ENCODE measurements around the gene LAMTOR5.
"Not testable (repeated sequence)": the region's sequence is repeated elsewhere in the genome, so short reads cannot be mapped to it uniquely, and the experiment has no call there.

Gene LAMTOR5

GRCh38 chr1:110412576-110412975, 5.1 kb upstream of the LAMTOR5 start:
- TF ChIP-seq, protein P1, sequence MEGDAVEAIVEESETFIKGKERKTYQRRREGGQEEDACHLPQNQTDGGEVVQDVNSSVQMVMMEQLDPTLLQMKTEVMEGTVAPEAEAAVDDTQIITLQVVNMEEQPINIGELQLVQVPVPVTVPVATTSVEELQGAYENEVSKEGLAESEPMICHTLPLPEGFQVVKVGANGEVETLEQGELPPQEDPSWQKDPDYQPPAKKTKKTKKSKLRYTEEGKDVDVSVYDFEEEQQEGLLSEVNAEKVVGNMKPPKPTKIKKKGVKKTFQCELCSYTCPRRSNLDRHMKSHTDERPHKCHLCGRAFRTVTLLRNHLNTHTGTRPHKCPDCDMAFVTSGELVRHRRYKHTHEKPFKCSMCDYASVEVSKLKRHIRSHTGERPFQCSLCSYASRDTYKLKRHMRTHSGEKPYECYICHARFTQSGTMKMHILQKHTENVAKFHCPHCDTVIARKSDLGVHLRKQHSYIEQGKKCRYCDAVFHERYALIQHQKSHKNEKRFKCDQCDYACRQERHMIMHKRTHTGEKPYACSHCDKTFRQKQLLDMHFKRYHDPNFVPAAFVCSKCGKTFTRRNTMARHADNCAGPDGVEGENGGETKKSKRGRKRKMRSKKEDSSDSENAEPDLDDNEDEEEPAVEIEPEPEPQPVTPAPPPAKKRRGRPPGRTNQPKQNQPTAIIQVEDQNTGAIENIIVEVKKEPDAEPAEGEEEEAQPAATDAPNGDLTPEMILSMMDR (IDR thresholded peaks at IDR 0.05; ENCODE audit: extremely low read depth, missing control alignments) = peak; percentile 79
- peak; percentile 64 for DNase-seq (ENCODE audit: low spot score)

DNA sequence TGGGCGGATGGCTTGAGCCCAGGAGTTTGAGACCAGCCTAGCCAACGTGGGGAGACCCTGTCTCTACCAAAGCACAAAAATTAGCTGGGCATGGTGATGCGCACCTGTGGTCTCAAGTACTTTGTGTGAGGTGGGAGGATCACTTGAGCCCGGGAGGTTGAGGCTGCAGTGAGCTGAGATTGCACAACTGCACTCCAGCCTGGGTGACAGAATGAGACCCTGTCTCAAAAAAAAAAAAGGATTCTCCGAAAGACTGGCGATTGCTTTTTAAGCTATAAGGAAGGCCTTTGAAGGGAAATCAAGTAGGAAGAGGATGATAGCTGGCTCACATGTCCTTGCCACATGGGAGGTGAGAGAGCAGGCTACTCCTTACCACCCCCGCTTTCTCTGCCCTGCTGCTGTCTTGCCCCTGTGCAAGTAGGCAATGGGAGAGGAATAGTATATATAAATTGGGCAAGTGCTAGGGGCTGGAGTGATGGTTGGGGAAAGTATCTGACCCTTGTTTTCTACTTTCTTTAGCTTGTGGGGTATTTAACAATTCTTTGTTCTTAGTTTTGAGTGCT, 3.8 kb upstream of the LAMTOR5 start:
- DNase-seq (ENCODE audit: low spot score) = no peak
- TF ChIP-seq, protein P1 (IDR thresholded peaks at IDR 0.05; ENCODE audit: extremely low read depth, missing control alignments) = no peak

- no peak for DNase-seq (ENCODE audit: low spot score)
- TF ChIP-seq, protein P1 (IDR thresholded peaks at IDR 0.05; ENCODE audit: extremely low read depth, missing control alignments) = no peak
Measured at GRCh38 chr1:110409316-110409715, 1.8 kb upstream of the LAMTOR5 start.

DNA sequence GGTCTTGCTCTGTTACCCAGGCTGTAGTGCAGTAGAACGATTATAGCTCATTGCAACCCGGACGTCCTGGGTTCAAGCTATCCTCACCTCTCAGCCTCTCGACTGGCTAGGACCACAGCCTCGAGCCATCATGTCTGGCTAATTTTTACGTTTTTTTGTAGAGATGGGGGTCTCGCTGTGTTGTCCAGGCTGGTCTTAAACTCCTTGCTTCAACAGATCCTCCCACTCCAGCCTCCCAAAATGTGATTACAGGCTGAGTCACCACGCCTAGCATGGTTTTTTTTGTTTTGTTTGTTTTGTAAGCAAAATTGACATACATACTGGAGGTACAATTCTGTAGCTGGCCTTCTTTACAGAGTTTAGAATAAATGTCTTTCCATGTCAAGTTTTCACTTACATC, 994 bp upstream of the LAMTOR5 start:
- DNase-seq (ENCODE audit: low spot score) = no peak
- TF ChIP-seq, protein P1 (IDR thresholded peaks at IDR 0.05; ENCODE audit: extremely low read depth, missing control alignments) = no peak

- DNase-seq (ENCODE audit: low spot score) = not testable (repeated sequence)
Measured at GRCh38 chr1:110406407-110406806, 1.1 kb downstream of the LAMTOR5 start.

DNA sequence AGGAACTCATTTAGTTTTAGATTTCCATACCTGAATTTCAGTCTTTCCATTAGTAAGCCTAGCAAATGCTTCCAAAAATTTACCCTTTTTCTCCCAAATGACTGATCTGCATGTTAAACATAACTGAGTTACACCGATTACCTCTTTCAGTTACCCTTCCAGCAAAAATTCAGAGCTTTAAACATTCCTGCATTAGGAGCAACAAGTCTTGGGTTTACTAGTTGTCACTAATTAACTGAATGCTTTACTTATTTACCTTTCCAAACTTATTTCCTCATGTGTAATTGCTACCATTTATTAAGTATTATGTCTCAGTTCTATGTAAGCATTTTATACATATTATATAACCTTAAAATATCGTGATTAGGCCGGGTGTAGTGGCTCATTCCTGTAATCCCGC, 3.1 kb downstream of the LAMTOR5 start:
- DNase-seq (ENCODE audit: low spot score) = no peak
- TF ChIP-seq, protein P1 (IDR thresholded peaks at IDR 0.05; ENCODE audit: extremely low read depth, missing control alignments) = no peak

DNA sequence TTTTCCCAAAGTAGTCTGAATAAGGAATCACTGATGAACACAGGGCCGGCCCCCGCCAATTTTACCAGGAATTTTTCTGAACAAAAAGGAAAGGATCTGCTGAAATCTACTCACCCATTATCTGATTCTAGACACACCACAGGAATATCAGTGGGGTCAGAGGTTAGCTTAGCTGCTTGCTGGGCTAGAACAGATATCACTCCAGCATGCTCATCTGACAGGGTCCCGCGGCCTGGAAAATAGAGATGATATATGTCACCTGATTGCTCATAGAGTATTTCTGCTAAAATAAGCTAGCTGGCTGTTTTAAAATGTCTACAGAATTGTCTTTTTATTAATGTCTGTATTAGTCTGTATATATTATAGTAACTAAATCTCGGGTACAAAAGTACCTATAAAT, 3.7 kb downstream of the LAMTOR5 start:
- TF ChIP-seq, protein P1 (IDR thresholded peaks at IDR 0.05; ENCODE audit: extremely low read depth, missing control alignments) = no peak
- DNase-seq (ENCODE audit: low spot score) = no peak

DNA sequence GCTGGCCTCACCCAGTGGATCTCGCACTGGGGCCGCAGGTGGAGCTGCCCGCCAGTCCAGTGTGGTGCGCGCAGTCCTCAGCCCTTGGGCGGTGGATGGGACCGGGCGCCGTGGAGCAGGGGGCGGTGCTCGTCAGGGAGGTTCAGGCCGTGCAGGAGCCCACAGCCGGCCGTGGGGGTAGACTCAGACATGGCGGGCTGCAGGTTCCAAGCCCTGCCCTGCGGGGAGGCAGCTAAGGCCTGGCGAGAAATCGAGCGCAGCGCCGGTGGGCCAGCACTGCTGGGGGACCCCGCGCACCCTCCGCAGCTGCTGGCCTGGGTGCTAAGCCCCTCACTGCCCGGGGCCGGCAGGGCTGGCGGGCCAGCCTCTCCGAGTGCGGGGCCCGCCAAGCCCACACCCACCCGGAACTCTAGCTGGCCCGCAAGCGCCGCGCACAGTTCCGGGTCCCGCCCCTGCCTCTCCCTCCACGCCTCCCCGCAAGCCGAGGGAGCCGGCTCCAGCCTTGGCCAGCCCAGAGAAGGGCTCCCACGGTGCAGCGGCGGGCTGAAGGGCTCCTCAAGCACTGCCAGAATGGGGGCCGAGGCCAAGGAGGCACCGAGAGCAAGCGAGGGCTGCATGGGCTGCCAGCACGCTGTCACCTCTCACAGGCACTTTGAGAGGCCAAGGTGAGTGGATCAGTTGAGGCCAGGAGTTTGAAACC, 11.1 kb downstream of the LAMTOR5 start:
- DNase-seq (ENCODE audit: low spot score) = not testable (repeated sequence)

All from GM20000 (cell line).